Activated CD8-positive, alpha-beta T cell treated with anti-CD3 and anti-CD28 coated beads for 36 hours (primary cell): ENCODE measurements around the gene NEAT1. TPM values are rescaled to one million over a fixed set of nuclear protein-coding genes. Genes with fewer than 3 reads are reported as not detected.

ENCODE experiments used
- ATAC-seq: fragments of 200-7000 bp; cut with Tn5 transposase; one replicate; pipeline ENCODE4 v1.10.0; 2021; ENCODE audit warnings: mild to moderate bottlenecking, moderate library complexity
- CTCF ChIA-PET: fragments of 350-600 bp; sonication (Branson Sonifier 250); formaldehyde crosslinking; loops from one replicate; lab custom pipeline; 2021; ENCODE audit warnings: antibody characterized with exemption; lab: Charles Lee
- POLR2A ChIA-PET: fragments of 350-600 bp; sonication (Branson Sonifier 250); formaldehyde crosslinking; loops from one replicate; lab custom pipeline; 2021; ENCODE audit warnings: antibody characterized with exemption; lab: Charles Lee
- DNase-seq: peaks from one replicate; pipeline ENCODE4 v3.0.0-alpha.2; 2020
- H3K27ac Mint-ChIP-seq: one replicate; pipeline ENCODE4 v1.8.0; 2021; ENCODE audit warnings: mild to moderate bottlenecking, mixed read lengths
- H3K27me3 Mint-ChIP-seq: one replicate; pipeline ENCODE4 v1.8.0; 2021; ENCODE audit warnings: mixed read lengths
- H3K36me3 Mint-ChIP-seq: one replicate; pipeline ENCODE4 v1.8.0; 2021; ENCODE audit warnings: low read depth, mixed read lengths
- H3K4me1 Mint-ChIP-seq: one replicate; pipeline ENCODE4 v1.8.0; 2021; ENCODE audit warnings: low read depth, mixed read lengths
- H3K4me3 Mint-ChIP-seq: one replicate; pipeline ENCODE4 v1.8.0; 2021; ENCODE audit warnings: mild to moderate bottlenecking, moderate library complexity, mixed read lengths
- H3K9me3 Mint-ChIP-seq: one replicate; pipeline ENCODE4 v1.8.0; 2021; ENCODE audit warnings: mixed read lengths
- intact Hi-C: fragments of 100-400 bp; cut with micrococcal nuclease; formaldehyde crosslinking; loops from one replicate; pipeline ENCODE4 v1.10.0; 2022
- total RNA-seq, 2 experiments: library from RNA; stranded (reverse); gene quantifications; one replicate each; pipeline ENCODE4 v1.2.3, GENCODE V29; 2021
- TF ChIP-seq, protein P1 (sequence below): fragments of 200-600 bp; IDR thresholded peaks from one replicate; pipeline ENCODE4 v1.8.0; 2022; ENCODE audit warnings: antibody characterized with exemption, mild to moderate bottlenecking

NEAT1 gene
- total RNA-seq, 2 experiments from 2014 or later, result 313 to 358 TPM

GRCh38 chr11:65486570-65487466 is 64.2 kb downstream of the NEAT1 start:
- H3K4me1 Mint-ChIP-seq, result peaks cover 33% of the 10 kb centered on the region

GRCh38 chr11:65487467-65488272 is 65.1 kb downstream of the NEAT1 start:
- H3K4me1 Mint-ChIP-seq, result peaks cover 40% of the 10 kb centered on the region
- TF ChIP-seq, protein P1, sequence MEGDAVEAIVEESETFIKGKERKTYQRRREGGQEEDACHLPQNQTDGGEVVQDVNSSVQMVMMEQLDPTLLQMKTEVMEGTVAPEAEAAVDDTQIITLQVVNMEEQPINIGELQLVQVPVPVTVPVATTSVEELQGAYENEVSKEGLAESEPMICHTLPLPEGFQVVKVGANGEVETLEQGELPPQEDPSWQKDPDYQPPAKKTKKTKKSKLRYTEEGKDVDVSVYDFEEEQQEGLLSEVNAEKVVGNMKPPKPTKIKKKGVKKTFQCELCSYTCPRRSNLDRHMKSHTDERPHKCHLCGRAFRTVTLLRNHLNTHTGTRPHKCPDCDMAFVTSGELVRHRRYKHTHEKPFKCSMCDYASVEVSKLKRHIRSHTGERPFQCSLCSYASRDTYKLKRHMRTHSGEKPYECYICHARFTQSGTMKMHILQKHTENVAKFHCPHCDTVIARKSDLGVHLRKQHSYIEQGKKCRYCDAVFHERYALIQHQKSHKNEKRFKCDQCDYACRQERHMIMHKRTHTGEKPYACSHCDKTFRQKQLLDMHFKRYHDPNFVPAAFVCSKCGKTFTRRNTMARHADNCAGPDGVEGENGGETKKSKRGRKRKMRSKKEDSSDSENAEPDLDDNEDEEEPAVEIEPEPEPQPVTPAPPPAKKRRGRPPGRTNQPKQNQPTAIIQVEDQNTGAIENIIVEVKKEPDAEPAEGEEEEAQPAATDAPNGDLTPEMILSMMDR, result no peak
- peak overlapping the region; percentile 0 for H3K4me3 Mint-ChIP-seq
- ChIA-PET POLR2A (interaction anchor here (0.6 to 36.2 kb wide), 7 partner anchors 11 to 792 kb away, joined by 3 to 4842 read pairs (median 6); partner anchors contain the start of genes MALAT1 and NEAT1), CTCF (interaction anchor here (0.9 to 3.1 kb wide), 8 partner anchors 10 to 171 kb away, joined by 3 to 13 read pairs (median 8); partner anchors contain the start of gene MALAT1)
- H3K27ac Mint-ChIP-seq, result peak overlapping the region; percentile 46
- intact Hi-C loops, result no loop called here
- no peaks in the 10 kb centered on the region for H3K9me3 Mint-ChIP-seq
- H3K36me3 Mint-ChIP-seq, result no peaks in the 10 kb centered on the region
- no peaks in the 10 kb centered on the region for H3K27me3 Mint-ChIP-seq
- ATAC-seq (peak; percentile 22), DNase-seq (peak; percentile 58)

More at GRCh38 chr11:65486570-65487466, 64.2 kb downstream of the NEAT1 start:
- no peaks in the 10 kb centered on the region for H3K27me3 Mint-ChIP-seq
- CTCF ChIA-PET, result interaction anchor here (1.6 to 3.1 kb wide), 6 partner anchors 9 to 34 kb away, joined by 3 to 13 read pairs (median 8); partner anchors contain the start of gene MALAT1
- no peaks in the 10 kb centered on the region for H3K36me3 Mint-ChIP-seq
- H3K9me3 Mint-ChIP-seq, result no peaks in the 10 kb centered on the region
- DNase-seq (no peak), ATAC-seq (no peak)
- H3K4me3 Mint-ChIP-seq, result no peak overlapping the region
- intact Hi-C loops, result no loop called here
- no peak overlapping the region for H3K27ac Mint-ChIP-seq
- TF ChIP-seq, protein P1, result no peak
- POLR2A ChIA-PET, result interaction anchor here (0.9 to 36.2 kb wide), 6 partner anchors 10 to 66 kb away, joined by 3 to 4842 read pairs (median 50); partner anchors contain the start of genes MALAT1 and NEAT1

DNA sequence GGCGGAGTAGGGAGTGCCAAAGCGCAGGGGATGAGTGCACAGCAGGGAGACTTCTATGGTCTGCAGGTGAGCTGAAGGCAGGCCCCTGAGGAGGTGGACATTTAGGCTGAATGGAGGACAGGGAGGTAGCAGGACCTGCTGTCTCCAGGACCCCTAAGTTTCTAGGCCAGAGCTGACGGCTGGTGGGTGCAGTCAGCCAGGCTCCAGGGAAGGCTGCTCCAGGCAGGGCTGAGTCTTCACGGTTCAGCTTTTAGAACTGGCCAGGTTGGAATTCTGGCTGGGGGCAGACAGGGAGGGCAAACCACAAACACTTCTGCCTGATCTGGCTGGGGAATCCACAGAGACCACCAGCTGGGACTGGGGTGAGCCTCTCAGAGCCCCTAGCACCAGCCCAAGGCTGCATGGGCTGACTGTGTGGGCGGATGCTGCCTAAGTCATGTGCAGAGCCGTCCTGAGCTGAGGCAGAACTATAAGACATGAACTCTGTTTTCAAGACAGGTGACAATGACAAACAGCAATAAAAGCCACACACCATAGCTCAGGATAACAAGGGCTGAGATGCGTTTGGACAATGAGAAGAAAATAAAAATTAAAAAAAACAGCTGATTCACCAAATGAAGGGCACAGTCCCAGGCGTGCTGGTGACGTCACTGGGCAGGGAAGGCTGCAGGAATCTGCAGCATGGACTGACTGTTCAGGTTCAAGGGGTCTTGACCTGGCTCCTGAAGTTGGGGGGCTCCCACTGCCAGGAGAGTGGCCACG is 65.9 kb downstream of the NEAT1 start:
- peak overlapping the region; percentile 46 for H3K27ac Mint-ChIP-seq

More for the DNA sequence above, 65.9 kb downstream of the NEAT1 start:
- H3K27me3 Mint-ChIP-seq, result no peaks in the 10 kb centered on the region
- peaks cover 48% of the 10 kb centered on the region for H3K4me1 Mint-ChIP-seq
- peak; percentile 56 for ATAC-seq
- H3K9me3 Mint-ChIP-seq, result no peaks in the 10 kb centered on the region
- H3K36me3 Mint-ChIP-seq, result peaks cover 1% of the 10 kb centered on the region
- ChIA-PET POLR2A (interaction anchor here (0.6 to 36.2 kb wide), 5 partner anchors 11 to 791 kb away, joined by 3 to 4842 read pairs (median 94); partner anchors contain the start of genes MALAT1 and NEAT1), CTCF (interaction anchor here (0.9 to 3.1 kb wide), 8 partner anchors 9 to 172 kb away, joined by 3 to 13 read pairs (median 8); partner anchors contain the start of gene MALAT1)
- TF ChIP-seq, protein P1, result no peak
- DNase-seq, result peak; percentile 68
- H3K4me3 Mint-ChIP-seq, result peak overlapping the region; percentile 3
- intact Hi-C loops, result no loop called here
